Motor neuron (in vitro differentiated cells): ENCODE data around the gene CAPN5. TPM values are rescaled to one million over a fixed set of nuclear protein-coding genes. Genes with fewer than 3 reads are reported as not detected.
"Not testable (repeated sequence)": the region's sequence is repeated elsewhere in the genome, so short reads cannot be mapped to it uniquely, and the experiment has no call there.

ENCODE experiments used
- ATAC-seq, 8 experiments: fragments of 200-7000 bp; cut with Tn5 transposase; replicated peaks in 6 of 8; 2 replicates each; pipeline ENCODE4 v1.8.0; 2021; ENCODE audit warnings: mild to moderate bottlenecking in 8 of 8, moderate library complexity in 8 of 8
- H3K27ac ChIP-seq, 2 donors: fragments of 250-450 bp; sonication (Bioruptor Pico); 2 replicates each; pipeline ENCODE4 v1.9.0; 2021; ENCODE audit warnings: antibody characterized with exemption in 2 of 2, mild to moderate bottlenecking in 2 of 2, moderate library complexity in 1 of 2
- H3K4me1 ChIP-seq, 2 donors: fragments of 250-450 bp; sonication (Bioruptor Pico); replicated peaks in 1 of 2; 2 replicates each; pipeline ENCODE4 v1.6.1; 2021; ENCODE audit warnings: antibody characterized with exemption in 2 of 2, mild to moderate bottlenecking in 2 of 2, moderate library complexity in 1 of 2
- H3K4me3 ChIP-seq, 5 donors: fragments of 250-450 bp; sonication (Bioruptor Pico); 2 replicates each; pipeline ENCODE4 v1.9.0; 2021; ENCODE audit warnings: antibody characterized with exemption in 5 of 5, mild to moderate bottlenecking in 5 of 5, moderate library complexity in 4 of 5
- WGBS, 10 experiments: fragments of 450-650 bp; shearing (Covaris generic); methylation state at CpG; one replicate each; pipeline ENCODE4 v1.0.0; 2022; 5-methylcytosine and 5-hydroxymethylcytosine counted together
- in situ Hi-C, 9 experiments: fragments of 400-800 bp; cut with MboI; loops; one replicate each; pipeline ENCODE4 v1.15.0; 2021; ENCODE audit warnings: low sequenced_read_pairs in 9 of 9, low pct_unique_long_range_greater_than_20kb in 2 of 9; ENCODE audit not compliant: unreplicated experiment in 9 of 9
- total RNA-seq, 8 experiments: library from RNA; unstranded; fragments of 300-600 nt; gene quantifications; 2 replicates each; pipeline versions ENCODE4 v1.2.3 to v1.2.4, GENCODE V29; 2022

The CAPN5 gene
- total RNA-seq, 8 experiments from 2014 or later = 10.2 to 205 (median 28.5) TPM

GRCh38 chr11:77090373-77091111, 23.8 kb downstream of the CAPN5 start:
- Histone ChIP-seq H3K27ac (no peak overlapping the region), H3K4me1 (no peaks in the 10 kb centered on the region), H3K4me3 (no peak overlapping the region)
- 31 to 100% (median 80%) methylated on average over 1 to 6 of the region's 13 CpGs; no CpG with 5 or more reads in 3 of the 10 experiments for WGBS, 10 experiments
- in situ Hi-C loops = no loop called here
- ATAC-seq = peak in 7 of 8 experiments; percentile 12 to 52 (median 20)

- Histone ChIP-seq H3K4me3 (no peak overlapping the region), H3K27ac (no peak overlapping the region), H3K4me1 (no peaks in the 10 kb centered on the region)
- in situ Hi-C loops = no loop called here
- 0 to 100% (median 44%) methylated on average over 1 to 6 of the region's 9 CpGs; no CpG with 5 or more reads in 5 of the 10 experiments for WGBS, 10 experiments
- peak; percentile 60 to 88 (median 76) for ATAC-seq
Observed at GRCh38 chr11:77091146-77091940, 24.6 kb downstream of the CAPN5 start.

GRCh38 chr11:77092382-77092781, 25.6 kb downstream of the CAPN5 start:
- in situ Hi-C loops = no loop called here
- WGBS, 10 experiments = 40 to 80% (median 53%) methylated on average over 1 to 3 of the region's 7 CpGs; no CpG with 5 or more reads in 6 of the 10 experiments
- Histone ChIP-seq H3K27ac (no peak overlapping the region), H3K4me1 (no peaks in the 10 kb centered on the region), H3K4me3 (no peak overlapping the region)
- no peak for ATAC-seq

GRCh38 chr11:77093056-77093891, 26.5 kb downstream of the CAPN5 start:
- no peaks in the 10 kb centered on the region for H3K4me1 ChIP-seq
- no peak overlapping the region for H3K27ac ChIP-seq
- H3K4me3 ChIP-seq = no peak overlapping the region
- no peak for ATAC-seq
- in situ Hi-C loops = no loop called here
- WGBS, 10 experiments = 30 to 100% (median 67%) methylated on average over 1 to 5 of the region's 33 CpGs; no CpG with 5 or more reads in 5 of the 10 experiments

- no peak for ATAC-seq
- WGBS, 10 experiments = 86 to 100% (median 93%) methylated on average over 1 to 4 of the region's 6 CpGs; no CpG with 5 or more reads in 7 of the 10 experiments
Observed at GRCh38 chr11:77093987-77094840, 27.4 kb downstream of the CAPN5 start.

GRCh38 chr11:77094841-77095365, 28.1 kb downstream of the CAPN5 start:
- in situ Hi-C loops = no loop called here
- no peak overlapping the region for H3K4me3 ChIP-seq
- no peak for ATAC-seq
- H3K27ac ChIP-seq = no peak overlapping the region
- no peaks in the 10 kb centered on the region for H3K4me1 ChIP-seq
- WGBS, 10 experiments = 80 to 100% (median 95%) methylated on average over 1 to 4 of the region's 7 CpGs; no CpG with 5 or more reads in 6 of the 10 experiments

More at GRCh38 chr11:77093987-77094840, 27.4 kb downstream of the CAPN5 start:
- Histone ChIP-seq H3K4me3 (no peak overlapping the region), H3K27ac (no peak overlapping the region), H3K4me1 (no peaks in the 10 kb centered on the region)
- in situ Hi-C loops = no loop called here

GRCh38 chr11:77095551-77096490, 29.1 kb downstream of the CAPN5 start:
- no peak overlapping the region for H3K27ac ChIP-seq
- H3K4me1 ChIP-seq = no peaks in the 10 kb centered on the region
- in situ Hi-C loops = no loop called here
- ATAC-seq = no peak
- WGBS, 10 experiments = 60 to 100% (median 79%) methylated on average over 2 to 8 of the region's 21 CpGs; no CpG with 5 or more reads in 3 of the 10 experiments
- H3K4me3 ChIP-seq = no peak overlapping the region

GRCh38 chr11:77096591-77097019, 29.8 kb downstream of the CAPN5 start:
- peak in 2 of 8 experiments; percentile 19 to 56 for ATAC-seq
- in situ Hi-C loops = no loop called here
- Histone ChIP-seq H3K27ac (no peak overlapping the region), H3K4me3 (no peak overlapping the region), H3K4me1 (no peaks in the 10 kb centered on the region)
- 100% methylated on average over 1 of the region's 8 CpGs; no CpG with 5 or more reads in 8 of the 10 experiments for WGBS, 10 experiments

- H3K4me1 ChIP-seq, H3K4me3 ChIP-seq, H3K27ac ChIP-seq, ATAC-seq, in situ Hi-C loops: not testable (repeated sequence)
- 0 to 100% (median 100%) methylated on average over 1 to 3 of the region's 4 CpGs; no CpG with 5 or more reads in 1 of the 10 experiments for WGBS, 10 experiments
Observed at GRCh38 chr11:77097180-77097579, 30.4 kb downstream of the CAPN5 start.

GRCh38 chr11:77100166-77101042, 33.6 kb downstream of the CAPN5 start:
- Histone ChIP-seq H3K4me1 (no peaks in the 10 kb centered on the region), H3K4me3 (no peak overlapping the region), H3K27ac (no peak overlapping the region)
- no peak for ATAC-seq
- in situ Hi-C loops = loop anchor here in 1 of 9 experiments (10.0 kb wide), 1 partner anchor 46 kb away; no protein-coding TSS in a partner anchor
- 80 to 100% (median 100%) methylated on average over 1 to 5 of the region's 14 CpGs; no CpG with 5 or more reads in 2 of the 10 experiments for WGBS, 10 experiments
